Adrenal gland (tissue), 5 donors: ENCODE results near the gene ADAMTS12.

ENCODE experiments used
- CTCF ChIP-seq, 6 experiments: fragments of 450-650 bp in 4 of 6; fragments of 200-600 bp in 2 of 6; sonication (generic) in 1 of 6; IDR thresholded peaks; 1 replicate in 5 of 6; 2 replicates in 1 of 6; pipeline versions ENCODE4 v1.5.1 to v1.8.0; 2016 to 2021; ENCODE audit warnings: antibody characterized with exemption in 6 of 6, mild to moderate bottlenecking in 2 of 6, moderate library complexity in 1 of 6
- POLR2A ChIP-seq, 2 donors: fragments of 450-650 bp; IDR thresholded peaks; one replicate each; pipeline ENCODE4 v1.6.1; 2017; ENCODE audit warnings: antibody characterized with exemption in 2 of 2, mild to moderate bottlenecking in 2 of 2, moderate library complexity in 1 of 2
- donor health status: DM: no; HTN: no; CAD: no.

DNA sequence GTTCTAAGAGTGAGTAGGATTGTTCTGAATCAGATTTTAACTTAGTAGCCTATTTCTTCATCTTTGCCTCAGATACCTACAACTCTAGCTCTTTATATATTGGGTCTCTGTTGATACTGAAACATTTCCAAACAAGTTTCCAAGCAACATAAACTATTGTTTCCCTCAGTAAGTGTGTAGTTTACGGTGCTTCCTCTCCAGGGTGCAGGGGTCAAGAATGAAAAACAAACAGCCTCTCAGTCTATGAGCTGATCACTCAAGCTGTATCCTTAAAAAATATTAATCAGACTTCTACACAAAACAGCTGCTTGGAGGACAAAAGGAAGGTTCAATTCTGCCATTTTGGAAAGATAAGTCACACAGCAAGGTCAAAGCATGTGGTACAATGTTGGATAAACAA lies 75.0 kb downstream of the ADAMTS12 start:
- TF ChIP-seq CTCF (IDR thresholded peaks at IDR 0.05) (no peak), POLR2A (IDR thresholded peaks at IDR 0.05) (no peak)
